Effector memory CD4-positive, alpha-beta T cell (primary cell): ENCODE data around the gene ARPC2.

Experiments
- DNase-seq, 3 donors: peaks; one replicate each; pipeline ENCODE4 v3.0.0-alpha.2; 2020
- H3K27ac ChIP-seq: 2 replicates; pipeline ENCODE4 v1.7.0; 2013; ENCODE audit warnings: mild to moderate bottlenecking, low read length, moderate library complexity; ENCODE audit not compliant: insufficient read depth, poor library complexity, severe bottlenecking
- H3K27me3 ChIP-seq: replicated peaks from 2 replicates; pipeline ENCODE4 v1.7.0; 2013; ENCODE audit warnings: mild to moderate bottlenecking, low read length; ENCODE audit not compliant: insufficient read depth, control insufficient read depth, poor library complexity, severe bottlenecking
- H3K36me3 ChIP-seq: 2 replicates; pipeline ENCODE4 v1.7.0; 2013; ENCODE audit warnings: mild to moderate bottlenecking, low read length, moderate library complexity; ENCODE audit not compliant: control insufficient read depth, insufficient read depth
- H3K4me1 ChIP-seq: 2 replicates; pipeline ENCODE4 v1.7.0; 2013; ENCODE audit warnings: low read length, mild to moderate bottlenecking; ENCODE audit not compliant: control insufficient read depth, insufficient read depth, poor library complexity, severe bottlenecking
- H3K4me3 ChIP-seq: 2 replicates; pipeline ENCODE4 v1.7.0; 2013; ENCODE audit warnings: low read length, low read depth, mild to moderate bottlenecking; ENCODE audit not compliant: insufficient read depth, poor library complexity, severe bottlenecking
- H3K9me3 ChIP-seq: 2 replicates; pipeline ENCODE4 v1.7.0; 2013; ENCODE audit warnings: mild to moderate bottlenecking, low read length, moderate library complexity; ENCODE audit not compliant: control insufficient read depth

Gene ARPC2

DNA sequence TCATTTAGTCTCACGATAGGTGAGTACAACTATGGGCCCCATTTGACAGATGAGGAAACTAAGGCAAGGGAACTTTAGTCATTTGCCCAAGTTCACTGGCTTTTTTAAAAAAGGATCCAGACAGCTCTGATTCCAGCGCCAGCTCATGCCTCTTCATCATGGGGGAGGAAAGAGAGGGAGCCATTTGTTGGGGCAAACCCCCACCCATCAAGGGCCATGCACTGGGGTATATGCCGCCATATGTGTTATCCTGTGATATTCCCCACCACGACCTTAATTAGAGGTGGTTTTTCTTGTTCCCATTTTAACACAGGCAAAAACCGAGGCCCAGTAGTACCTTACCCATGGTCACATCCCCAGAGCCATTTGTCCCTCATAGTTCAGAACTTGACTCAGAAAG is 43.2 kb downstream of the ARPC2 start:
- DNase-seq: no peak
- H3K36me3 ChIP-seq: peaks cover 29% of the 10 kb centered on the region
- H3K4me1 ChIP-seq: peaks cover 5% of the 10 kb centered on the region
- H3K9me3 ChIP-seq: no peaks in the 10 kb centered on the region
- no peak overlapping the region for H3K4me3 ChIP-seq
- H3K27me3 ChIP-seq: no peaks in the 10 kb centered on the region
- no peak overlapping the region for H3K27ac ChIP-seq

DNA sequence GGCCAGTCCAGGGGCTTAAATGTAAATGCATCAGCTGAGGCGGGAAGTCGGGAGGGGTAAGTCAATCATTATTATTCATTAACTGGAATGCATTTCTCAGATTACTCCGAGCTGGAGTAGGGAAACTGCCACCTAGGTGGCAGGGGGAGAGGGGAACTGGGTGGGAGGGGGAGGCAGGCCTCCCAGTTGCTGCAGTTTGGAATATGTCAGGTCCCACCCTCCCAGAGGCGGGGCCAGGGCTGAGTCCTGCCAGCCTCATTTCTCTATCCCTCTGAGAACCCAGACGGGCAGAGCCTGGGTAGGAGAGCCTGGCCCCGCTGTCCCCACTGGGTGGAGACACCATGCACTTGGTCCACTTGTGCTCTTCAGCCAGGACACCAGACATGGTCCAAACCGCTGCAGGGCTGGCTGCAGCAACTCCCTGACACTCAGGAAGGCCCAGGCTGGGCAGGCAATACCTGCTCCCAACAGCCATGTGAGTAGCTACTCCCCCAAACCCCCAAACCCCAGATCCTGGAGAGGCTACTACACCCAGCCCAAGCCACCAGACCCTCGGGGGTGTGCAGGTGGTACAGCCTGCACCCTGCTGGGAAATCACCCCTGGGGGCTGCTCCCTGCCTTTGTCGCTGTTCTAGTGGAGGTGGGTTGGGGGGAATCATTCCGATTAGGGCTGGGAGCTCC is 43.9 kb downstream of the ARPC2 start, which contains the start of gene GPBAR1:
Gene GPBAR1, plus strand, starts transcription at position 274 of the 681 bp plus-strand sequence. CDS start 1,710 bp downstream, outside the sequence.
- Histone ChIP-seq H3K27me3 (no peaks in the 10 kb centered on the region), H3K36me3 (peaks cover 31% of the 10 kb centered on the region), H3K4me3 (no peak within 1 kb of the TSS), H3K27ac (no peak within 1 kb of the TSS), H3K9me3 (no peaks in the 10 kb centered on the region), H3K4me1 (peaks cover 5% of the 10 kb centered on the region)
- no peak for DNase-seq

DNA sequence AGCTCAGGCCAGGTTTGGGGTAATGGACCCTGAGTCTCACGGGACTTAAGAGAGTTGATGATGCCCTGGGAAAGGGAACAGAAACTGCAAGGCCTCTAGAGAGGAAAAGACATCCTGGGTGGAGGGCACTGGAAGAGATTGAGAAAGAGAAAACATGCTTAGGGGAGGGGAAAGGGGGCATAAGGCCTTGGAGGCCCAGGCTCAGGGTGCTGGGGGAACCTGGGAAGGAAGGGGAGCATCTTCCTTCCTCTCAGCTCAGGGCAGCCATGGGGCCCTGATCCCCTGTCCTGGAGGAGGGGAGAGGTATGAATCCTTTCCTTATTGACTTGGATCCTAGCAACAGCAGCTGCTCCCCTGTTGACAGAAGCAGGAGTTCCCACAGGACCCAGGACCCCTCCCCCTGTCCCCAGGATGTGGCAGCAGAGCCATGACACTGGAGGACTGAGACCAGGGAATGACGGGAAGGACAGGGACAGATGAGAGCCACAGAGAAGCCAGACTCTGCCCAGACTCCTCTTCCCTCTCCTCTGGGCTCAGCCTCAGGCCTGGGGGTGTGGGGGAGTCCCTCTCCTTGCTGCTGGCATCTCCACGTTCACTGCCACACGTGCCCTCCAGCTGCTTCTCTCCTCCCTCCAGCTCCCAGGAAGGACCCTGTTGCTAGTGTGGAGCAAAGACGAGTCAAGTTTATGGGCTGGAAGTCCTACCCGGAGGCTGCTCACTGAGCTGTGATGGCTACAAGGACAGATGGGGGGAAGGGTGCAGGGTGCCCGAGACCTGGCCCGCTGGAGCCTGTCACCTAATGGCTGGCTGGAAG is 44.6 kb downstream of the ARPC2 start:
- Histone ChIP-seq H3K27ac (no peak overlapping the region), H3K4me1 (peaks cover 5% of the 10 kb centered on the region), H3K9me3 (no peaks in the 10 kb centered on the region), H3K27me3 (no peaks in the 10 kb centered on the region), H3K36me3 (peaks cover 38% of the 10 kb centered on the region), H3K4me3 (no peak overlapping the region)
- no peak for DNase-seq

DNA sequence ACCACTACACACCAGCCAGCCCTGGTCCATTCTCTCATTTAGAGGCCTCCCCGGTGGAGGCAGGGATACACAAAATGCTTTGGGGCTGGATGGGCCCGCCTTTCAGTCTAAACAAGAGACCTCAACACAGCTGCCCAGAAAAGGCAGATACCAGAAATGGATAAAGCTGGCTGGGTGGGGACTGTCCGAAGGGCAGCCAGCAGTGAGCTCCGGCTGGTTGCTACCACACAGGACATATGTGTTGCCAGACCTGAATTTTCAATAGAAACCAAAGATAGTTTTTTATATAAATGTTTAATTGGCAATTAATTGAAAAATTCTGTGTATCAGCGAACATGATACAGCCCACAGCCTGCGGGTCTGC is 45.2 kb downstream of the ARPC2 start:
- H3K27me3 ChIP-seq: no peaks in the 10 kb centered on the region
- H3K4me3 ChIP-seq: no peak overlapping the region
- H3K27ac ChIP-seq: no peak overlapping the region
- H3K36me3 ChIP-seq: peaks cover 40% of the 10 kb centered on the region
- H3K9me3 ChIP-seq: no peaks in the 10 kb centered on the region
- peaks cover 4% of the 10 kb centered on the region for H3K4me1 ChIP-seq
- DNase-seq: no peak

DNA sequence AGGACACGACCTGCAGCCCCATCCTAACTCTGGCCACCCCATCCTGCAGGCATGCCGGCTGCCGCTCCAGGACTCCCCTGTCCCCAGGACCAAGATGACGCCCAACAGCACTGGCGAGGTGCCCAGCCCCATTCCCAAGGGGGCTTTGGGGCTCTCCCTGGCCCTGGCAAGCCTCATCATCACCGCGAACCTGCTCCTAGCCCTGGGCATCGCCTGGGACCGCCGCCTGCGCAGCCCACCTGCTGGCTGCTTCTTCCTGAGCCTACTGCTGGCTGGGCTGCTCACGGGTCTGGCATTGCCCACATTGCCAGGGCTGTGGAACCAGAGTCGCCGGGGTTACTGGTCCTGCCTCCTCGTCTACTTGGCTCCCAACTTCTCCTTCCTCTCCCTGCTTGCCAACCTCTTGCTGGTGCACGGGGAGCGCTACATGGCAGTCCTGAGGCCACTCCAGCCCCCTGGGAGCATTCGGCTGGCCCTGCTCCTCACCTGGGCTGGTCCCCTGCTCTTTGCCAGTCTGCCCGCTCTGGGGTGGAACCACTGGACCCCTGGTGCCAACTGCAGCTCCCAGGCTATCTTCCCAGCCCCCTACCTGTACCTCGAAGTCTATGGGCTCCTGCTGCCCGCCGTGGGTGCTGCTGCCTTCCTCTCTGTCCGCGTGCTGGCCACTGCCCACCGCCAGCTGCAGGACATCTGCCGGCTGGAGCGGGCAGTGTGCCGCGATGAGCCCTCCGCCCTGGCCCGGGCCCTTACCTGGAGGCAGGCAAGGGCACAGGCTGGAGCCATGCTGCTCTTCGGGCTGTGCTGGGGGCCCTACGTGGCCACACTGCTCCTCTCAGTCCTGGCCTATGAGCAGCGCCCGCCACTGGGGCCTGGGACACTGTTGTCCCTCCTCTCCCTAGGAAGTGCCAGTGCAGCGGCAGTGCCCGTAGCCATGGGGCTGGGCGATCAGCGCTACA is 45.9 kb downstream of the ARPC2 start:
- Histone ChIP-seq H3K4me1 (no peaks in the 10 kb centered on the region), H3K9me3 (no peaks in the 10 kb centered on the region), H3K27ac (no peak overlapping the region), H3K36me3 (peaks cover 40% of the 10 kb centered on the region), H3K4me3 (no peak overlapping the region), H3K27me3 (no peaks in the 10 kb centered on the region)
- DNase-seq: no peak

DNA sequence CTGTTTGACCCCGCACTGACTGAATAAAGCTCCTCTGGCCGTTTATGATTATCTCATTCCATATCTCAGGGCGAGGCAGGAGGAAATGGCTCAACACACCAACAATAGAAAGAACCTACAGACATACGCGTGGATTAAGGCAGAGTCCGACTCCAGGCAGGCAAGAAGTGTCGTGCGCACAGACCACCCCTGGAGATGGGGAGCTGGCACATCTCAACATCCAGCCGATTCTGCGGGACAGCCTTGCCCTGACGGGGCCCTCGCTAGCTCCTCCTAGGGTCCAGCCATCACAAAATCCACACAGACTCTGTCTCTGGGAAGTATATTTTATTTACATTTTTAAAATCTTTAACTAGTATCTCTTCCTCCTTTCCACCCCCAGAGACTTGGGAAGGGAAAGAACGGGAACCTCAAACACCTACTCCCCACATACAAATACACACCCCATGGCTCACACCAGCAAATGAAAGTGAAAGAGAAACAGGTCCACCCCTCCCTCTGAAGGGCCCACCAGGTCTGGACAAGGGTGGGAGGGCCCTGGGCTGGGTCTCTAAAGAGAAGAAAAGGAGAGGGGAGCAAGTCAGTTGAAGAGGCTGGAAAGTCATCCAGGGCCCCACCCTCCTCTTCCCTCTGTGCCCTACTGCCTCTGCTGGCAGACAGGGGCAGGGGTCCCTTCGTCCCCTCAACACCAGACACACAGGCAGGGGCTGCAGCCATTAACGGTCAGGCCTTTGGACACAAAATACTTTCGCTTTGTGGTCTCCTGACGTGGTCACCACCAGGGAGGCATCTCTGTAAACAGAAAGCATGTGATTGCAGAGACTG is 47.0 kb downstream of the ARPC2 start:
- Histone ChIP-seq H3K27me3 (no peaks in the 10 kb centered on the region), H3K4me1 (peaks cover under 1% of the 10 kb centered on the region), H3K9me3 (no peaks in the 10 kb centered on the region), H3K36me3 (peaks cover 40% of the 10 kb centered on the region), H3K4me3 (no peak overlapping the region), H3K27ac (no peak overlapping the region)
- DNase-seq: no peak

DNA sequence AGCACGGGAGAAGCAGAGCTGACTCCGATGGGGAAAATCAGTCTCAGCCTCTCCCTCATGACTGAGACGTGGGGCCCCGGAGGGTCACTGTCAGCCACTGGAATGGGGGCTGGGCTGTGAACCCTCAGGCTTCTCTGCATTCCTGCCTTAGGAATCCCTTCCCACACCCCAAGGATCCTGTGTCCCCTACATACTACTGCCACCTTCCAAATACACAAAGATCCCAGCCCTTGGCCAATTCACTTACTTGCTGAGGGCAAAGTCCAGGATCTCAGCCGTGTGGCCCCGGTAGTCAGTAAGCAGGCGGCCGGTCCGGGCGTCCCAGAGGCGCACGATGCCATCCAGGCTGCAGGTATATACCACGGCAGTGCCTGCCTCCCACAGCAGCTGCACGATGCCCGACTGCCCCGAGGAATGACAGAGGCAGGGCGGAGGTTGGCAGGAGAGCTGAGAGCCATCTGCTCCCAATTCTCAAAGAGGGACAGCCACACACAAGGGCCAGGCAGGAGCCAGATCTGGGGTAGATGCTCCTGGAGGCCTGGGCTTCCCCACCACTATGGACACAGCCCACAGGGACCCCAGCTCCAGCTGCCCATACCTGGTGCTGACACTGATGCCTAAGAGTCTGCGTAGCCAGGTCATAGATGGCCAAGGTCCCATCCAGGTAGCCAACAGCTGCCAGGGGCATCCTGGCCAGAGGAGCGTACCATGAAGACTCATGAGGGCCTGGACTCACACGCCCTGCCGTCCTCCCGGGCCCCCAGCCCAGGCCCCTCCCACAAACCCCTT is 48.0 kb downstream of the ARPC2 start:
- DNase-seq: no peak
- Histone ChIP-seq H3K27ac (no peak overlapping the region), H3K36me3 (peaks cover 40% of the 10 kb centered on the region), H3K4me1 (peaks cover 6% of the 10 kb centered on the region), H3K4me3 (no peak overlapping the region), H3K27me3 (no peaks in the 10 kb centered on the region), H3K9me3 (no peaks in the 10 kb centered on the region)

DNA sequence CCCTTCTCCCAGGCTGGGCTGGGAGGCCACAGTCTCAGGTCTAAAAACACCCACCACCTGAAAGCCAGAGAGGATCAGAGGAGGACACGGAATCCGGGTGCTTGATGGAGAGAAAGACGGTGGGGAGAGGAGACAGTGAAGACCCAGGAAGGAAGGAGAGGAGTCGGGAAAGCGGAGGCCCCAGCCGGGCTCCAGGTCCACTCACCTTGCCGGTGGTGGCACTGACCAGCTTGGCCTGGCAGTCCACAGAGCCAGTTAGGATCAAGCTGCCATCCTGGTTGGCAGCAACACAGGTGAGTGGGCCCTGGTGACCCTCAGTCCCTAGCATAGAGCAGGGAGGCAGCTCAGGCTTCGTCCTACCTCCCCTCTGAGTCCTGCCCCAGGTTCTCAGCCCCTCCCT is 48.6 kb downstream of the ARPC2 start:
- Histone ChIP-seq H3K27ac (no peak overlapping the region), H3K9me3 (no peaks in the 10 kb centered on the region), H3K27me3 (no peaks in the 10 kb centered on the region), H3K36me3 (peaks cover 40% of the 10 kb centered on the region), H3K4me3 (no peak overlapping the region), H3K4me1 (peaks cover 6% of the 10 kb centered on the region)
- no peak for DNase-seq
